ENCODE results near the gene RICTOR.

The RICTOR gene

GRCh38 chr5:39114155-39114554 is 40.0 kb upstream of the RICTOR start:
- no peaks in the 10 kb centered on the region for H3K27me3 ChIP-seq (ENCODE audit: control insufficient read depth, insufficient read depth, low read length)
- H3K9ac ChIP-seq (ENCODE audit: low read depth, low read length), result no peak overlapping the region
- H3K4me1 ChIP-seq (ENCODE audit: control insufficient read depth, insufficient read depth, low read length), result no peaks in the 10 kb centered on the region
- H3K27ac ChIP-seq (ENCODE audit: low read depth, low read length), result no peak overlapping the region
- no peak overlapping the region for H3K4me3 ChIP-seq (ENCODE audit: low read depth, low read length)
- no peaks in the 10 kb centered on the region for H3K36me3 ChIP-seq (ENCODE audit: control insufficient read depth, insufficient read depth, low read length)
- no peaks in the 10 kb centered on the region for H3K9me3 ChIP-seq (ENCODE audit: control insufficient read depth, insufficient read depth, low read length)

GRCh38 chr5:39113354-39113953 is 39.3 kb upstream of the RICTOR start:
- Histone ChIP-seq H3K9me3 (ENCODE audit: control insufficient read depth, insufficient read depth, low read length) (no peaks in the 10 kb centered on the region), H3K36me3 (ENCODE audit: control insufficient read depth, insufficient read depth, low read length) (no peaks in the 10 kb centered on the region), H3K27me3 (ENCODE audit: control insufficient read depth, insufficient read depth, low read length) (no peaks in the 10 kb centered on the region), H3K4me1 (ENCODE audit: control insufficient read depth, insufficient read depth, low read length) (no peaks in the 10 kb centered on the region), H3K4me3 (ENCODE audit: low read depth, low read length) (no peak overlapping the region), H3K9ac (ENCODE audit: low read depth, low read length) (no peak overlapping the region), H3K27ac (ENCODE audit: low read depth, low read length) (no peak overlapping the region)

GRCh38 chr5:39109606-39110005 is 35.4 kb upstream of the RICTOR start:
- H3K36me3 ChIP-seq (ENCODE audit: control insufficient read depth, insufficient read depth, low read length), result no peaks in the 10 kb centered on the region

GRCh38 chr5:39108987-39109386 is 34.8 kb upstream of the RICTOR start:
- no peaks in the 10 kb centered on the region for H3K27me3 ChIP-seq (ENCODE audit: control insufficient read depth, insufficient read depth, low read length)

More at GRCh38 chr5:39109606-39110005, 35.4 kb upstream of the RICTOR start:
- Histone ChIP-seq H3K4me3 (ENCODE audit: low read depth, low read length) (no peak overlapping the region), H3K27ac (ENCODE audit: low read depth, low read length) (no peak overlapping the region), H3K9me3 (ENCODE audit: control insufficient read depth, insufficient read depth, low read length) (no peaks in the 10 kb centered on the region), H3K9ac (ENCODE audit: low read depth, low read length) (no peak overlapping the region), H3K4me1 (ENCODE audit: control insufficient read depth, insufficient read depth, low read length) (no peaks in the 10 kb centered on the region), H3K27me3 (ENCODE audit: control insufficient read depth, insufficient read depth, low read length) (no peaks in the 10 kb centered on the region)

GRCh38 chr5:39107350-39107749 is 33.2 kb upstream of the RICTOR start:
- Histone ChIP-seq H3K27me3 (ENCODE audit: control insufficient read depth, insufficient read depth, low read length) (no peaks in the 10 kb centered on the region), H3K36me3 (ENCODE audit: control insufficient read depth, insufficient read depth, low read length) (no peaks in the 10 kb centered on the region), H3K9me3 (ENCODE audit: control insufficient read depth, insufficient read depth, low read length) (no peaks in the 10 kb centered on the region), H3K4me1 (ENCODE audit: control insufficient read depth, insufficient read depth, low read length) (no peaks in the 10 kb centered on the region), H3K9ac (ENCODE audit: low read depth, low read length) (no peak overlapping the region), H3K27ac (ENCODE audit: low read depth, low read length) (no peak overlapping the region), H3K4me3 (ENCODE audit: low read depth, low read length) (no peak overlapping the region)

More at GRCh38 chr5:39108987-39109386, 34.8 kb upstream of the RICTOR start:
- H3K4me3 ChIP-seq (ENCODE audit: low read depth, low read length), result no peak overlapping the region
- H3K4me1 ChIP-seq (ENCODE audit: control insufficient read depth, insufficient read depth, low read length), result no peaks in the 10 kb centered on the region
- no peaks in the 10 kb centered on the region for H3K9me3 ChIP-seq (ENCODE audit: control insufficient read depth, insufficient read depth, low read length)
- H3K9ac ChIP-seq (ENCODE audit: low read depth, low read length), result no peak overlapping the region
- H3K36me3 ChIP-seq (ENCODE audit: control insufficient read depth, insufficient read depth, low read length), result no peaks in the 10 kb centered on the region
- no peak overlapping the region for H3K27ac ChIP-seq (ENCODE audit: low read depth, low read length)

GRCh38 chr5:39106322-39106721 is 32.1 kb upstream of the RICTOR start:
- no peak overlapping the region for H3K4me3 ChIP-seq (ENCODE audit: low read depth, low read length)
- H3K36me3 ChIP-seq (ENCODE audit: control insufficient read depth, insufficient read depth, low read length), result no peaks in the 10 kb centered on the region
- no peak overlapping the region for H3K27ac ChIP-seq (ENCODE audit: low read depth, low read length)
- no peaks in the 10 kb centered on the region for H3K27me3 ChIP-seq (ENCODE audit: control insufficient read depth, insufficient read depth, low read length)
- H3K4me1 ChIP-seq (ENCODE audit: control insufficient read depth, insufficient read depth, low read length), result no peaks in the 10 kb centered on the region
- H3K9me3 ChIP-seq (ENCODE audit: control insufficient read depth, insufficient read depth, low read length), result no peaks in the 10 kb centered on the region
- H3K9ac ChIP-seq (ENCODE audit: low read depth, low read length), result no peak overlapping the region

GRCh38 chr5:39104221-39104620 is 30.0 kb upstream of the RICTOR start:
- Histone ChIP-seq H3K27me3 (ENCODE audit: control insufficient read depth, insufficient read depth, low read length) (no peaks in the 10 kb centered on the region), H3K27ac (ENCODE audit: low read depth, low read length) (no peak overlapping the region), H3K36me3 (ENCODE audit: control insufficient read depth, insufficient read depth, low read length) (no peaks in the 10 kb centered on the region)

GRCh38 chr5:39102684-39103155 is 28.5 kb upstream of the RICTOR start:
- Histone ChIP-seq H3K9ac (ENCODE audit: low read depth, low read length) (no peak overlapping the region), H3K4me3 (ENCODE audit: low read depth, low read length) (no peak overlapping the region), H3K9me3 (ENCODE audit: control insufficient read depth, insufficient read depth, low read length) (no peaks in the 10 kb centered on the region), H3K27ac (ENCODE audit: low read depth, low read length) (no peak overlapping the region), H3K36me3 (ENCODE audit: control insufficient read depth, insufficient read depth, low read length) (no peaks in the 10 kb centered on the region), H3K27me3 (ENCODE audit: control insufficient read depth, insufficient read depth, low read length) (no peaks in the 10 kb centered on the region), H3K4me1 (ENCODE audit: control insufficient read depth, insufficient read depth, low read length) (no peaks in the 10 kb centered on the region)

More at GRCh38 chr5:39104221-39104620, 30.0 kb upstream of the RICTOR start:
- Histone ChIP-seq H3K9me3 (ENCODE audit: control insufficient read depth, insufficient read depth, low read length) (no peaks in the 10 kb centered on the region), H3K9ac (ENCODE audit: low read depth, low read length) (no peak overlapping the region), H3K4me3 (ENCODE audit: low read depth, low read length) (no peak overlapping the region), H3K4me1 (ENCODE audit: control insufficient read depth, insufficient read depth, low read length) (no peaks in the 10 kb centered on the region)

GRCh38 chr5:39100851-39101396 is 26.7 kb upstream of the RICTOR start:
- no peaks in the 10 kb centered on the region for H3K4me1 ChIP-seq (ENCODE audit: control insufficient read depth, insufficient read depth, low read length)
- H3K9ac ChIP-seq (ENCODE audit: low read depth, low read length), result no peak overlapping the region
- H3K27ac ChIP-seq (ENCODE audit: low read depth, low read length), result no peak overlapping the region
- H3K4me3 ChIP-seq (ENCODE audit: low read depth, low read length), result no peak overlapping the region
- H3K36me3 ChIP-seq (ENCODE audit: control insufficient read depth, insufficient read depth, low read length), result no peaks in the 10 kb centered on the region
- H3K9me3 ChIP-seq (ENCODE audit: control insufficient read depth, insufficient read depth, low read length), result no peaks in the 10 kb centered on the region
- no peaks in the 10 kb centered on the region for H3K27me3 ChIP-seq (ENCODE audit: control insufficient read depth, insufficient read depth, low read length)

GRCh38 chr5:39100301-39100850 is 26.2 kb upstream of the RICTOR start:
- Histone ChIP-seq H3K9ac (ENCODE audit: low read depth, low read length) (no peak overlapping the region), H3K9me3 (ENCODE audit: control insufficient read depth, insufficient read depth, low read length) (no peaks in the 10 kb centered on the region), H3K27me3 (ENCODE audit: control insufficient read depth, insufficient read depth, low read length) (no peaks in the 10 kb centered on the region), H3K4me1 (ENCODE audit: control insufficient read depth, insufficient read depth, low read length) (no peaks in the 10 kb centered on the region), H3K27ac (ENCODE audit: low read depth, low read length) (no peak overlapping the region), H3K4me3 (ENCODE audit: low read depth, low read length) (no peak overlapping the region), H3K36me3 (ENCODE audit: control insufficient read depth, insufficient read depth, low read length) (no peaks in the 10 kb centered on the region)

GRCh38 chr5:39099831-39100230 is 25.6 kb upstream of the RICTOR start:
- no peaks in the 10 kb centered on the region for H3K27me3 ChIP-seq (ENCODE audit: control insufficient read depth, insufficient read depth, low read length)
- H3K27ac ChIP-seq (ENCODE audit: low read depth, low read length), result no peak overlapping the region
- H3K9ac ChIP-seq (ENCODE audit: low read depth, low read length), result no peak overlapping the region
- H3K9me3 ChIP-seq (ENCODE audit: control insufficient read depth, insufficient read depth, low read length), result no peaks in the 10 kb centered on the region
- no peak overlapping the region for H3K4me3 ChIP-seq (ENCODE audit: low read depth, low read length)
- H3K4me1 ChIP-seq (ENCODE audit: control insufficient read depth, insufficient read depth, low read length), result no peaks in the 10 kb centered on the region
- no peaks in the 10 kb centered on the region for H3K36me3 ChIP-seq (ENCODE audit: control insufficient read depth, insufficient read depth, low read length)
